H1 (cell line): ENCODE data around the gene NBPF3. TPM values are rescaled to one million over a fixed set of nuclear protein-coding genes. Genes with fewer than 3 reads are reported as not detected.

Source experiments
- CTCF ChIA-PET: fragments of 300-600 bp; sonication (Branson Sonifier 250); formaldehyde crosslinking; loops from one replicate; lab custom pipeline; 2021; ENCODE audit not compliant: partially characterized antibody; lab: Charles Lee
- POLR2A ChIA-PET: fragments of 300-600 bp; sonication (Branson Sonifier 250); formaldehyde crosslinking; loops from one replicate; lab custom pipeline; 2021; ENCODE audit warnings: inconsistent platforms; ENCODE audit not compliant: partially characterized antibody; lab: Charles Lee
- DNase-seq, 2 experiments: peaks; one replicate each; pipeline versions ENCODE4 v3.0.0 to v3.0.0-alpha.2; 2010 to 2022; ENCODE audit warnings: low spot score in 2 of 2, low read depth in 1 of 2, mixed read lengths in 1 of 2
- FAIRE-seq: peaks from 2 replicates; lab custom pipeline; 2011; peaks lifted over from hg19 to GRCh38; lab: Jason Lieb, UNC
- H2AFZ ChIP-seq: 2 replicates; pipeline ENCODE4 v1.8.1; 2012; ENCODE audit warnings: low read length, inconsistent platforms
- H2AK5ac ChIP-seq: 2 replicates; pipeline ENCODE4 v1.6.1; 2013; ENCODE audit warnings: low read depth, low read length
- H2BK120ac ChIP-seq: replicated peaks from 2 replicates; pipeline ENCODE3; 2013; ENCODE audit warnings: low read depth, low read length, inconsistent platforms
- H2BK12ac ChIP-seq: 2 replicates; pipeline ENCODE4 v1.6.1; 2013; ENCODE audit warnings: low read depth, low read length
- H2BK15ac ChIP-seq: 2 replicates; pipeline ENCODE4 v1.6.1; 2013; ENCODE audit warnings: low read length
- H2BK20ac ChIP-seq: 2 replicates; pipeline ENCODE4 v1.6.1; 2013; ENCODE audit warnings: low read length
- H2BK5ac ChIP-seq: 2 replicates; pipeline ENCODE4 v1.6.1; 2013; ENCODE audit warnings: low read depth, low read length
- H3K14ac ChIP-seq: 2 replicates; pipeline ENCODE4 v1.6.1; 2013; ENCODE audit warnings: inconsistent platforms; ENCODE audit not compliant: insufficient read length
- H3K18ac ChIP-seq: 2 replicates; pipeline ENCODE4 v1.6.1; 2013; ENCODE audit warnings: low read length; ENCODE audit errors: extremely low read depth
- H3K23ac ChIP-seq: 2 replicates; pipeline ENCODE4 v1.6.1; 2013; ENCODE audit warnings: inconsistent platforms; ENCODE audit not compliant: insufficient read length
- H3K23me2 ChIP-seq: 2 replicates; pipeline ENCODE4 v1.6.1; 2013; ENCODE audit warnings: low read depth, low read length
- H3K27ac ChIP-seq: 2 replicates; pipeline ENCODE4 v1.6.1; 2011; ENCODE audit warnings: low read depth, low read length, inconsistent platforms
- H3K27me3 ChIP-seq, 4 experiments: replicated peaks in 1 of 4; 1 replicate in 1 of 4; 2 replicates in 3 of 4; pipeline versions ENCODE4 v1.6.1 to v1.8.1; 2011 to 2013; ENCODE audit warnings: low read length in 3 of 4, mild to moderate bottlenecking in 3 of 4, inconsistent platforms in 2 of 4, mixed read lengths in 2 of 4, moderate library complexity in 1 of 4; ENCODE audit not compliant: control insufficient read depth in 3 of 4, insufficient read depth in 3 of 4; ENCODE audit errors: extremely low read depth in 1 of 4
- H3K36me3 ChIP-seq, 4 experiments: 2 replicates each; pipeline versions ENCODE4 v1.6.1 to v1.8.1; 2011 to 2013; ENCODE audit warnings: mild to moderate bottlenecking in 4 of 4, low read length in 3 of 4, moderate library complexity in 2 of 4, control low read depth in 1 of 4, inconsistent platforms in 1 of 4; ENCODE audit not compliant: insufficient read depth in 4 of 4, control insufficient read depth in 2 of 4
- H3K4ac ChIP-seq: replicated peaks from 2 replicates; pipeline ENCODE3; 2013; ENCODE audit warnings: low read length, low read depth, mixed read lengths, inconsistent platforms; ENCODE audit not compliant: insufficient read length
- H3K4me1 ChIP-seq, 4 experiments: replicated peaks in 1 of 4; 1 replicate in 1 of 4; 2 replicates in 3 of 4; pipeline versions ENCODE4 v1.6.1 to v1.8.1; 2011 to 2013; ENCODE audit warnings: low read length in 3 of 4, inconsistent platforms in 2 of 4, mixed read lengths in 1 of 4; ENCODE audit not compliant: insufficient read depth in 4 of 4, control insufficient read depth in 3 of 4
- H3K4me2 ChIP-seq, 2 experiments: 2 replicates each; pipeline versions ENCODE4 v1.6.1 to v1.8.1; 2011 to 2013; ENCODE audit warnings: low read depth in 2 of 2, low read length in 2 of 2, control low read depth in 1 of 2, inconsistent platforms in 1 of 2, mild to moderate bottlenecking in 1 of 2; ENCODE audit not compliant: insufficient read depth in 1 of 2
- H3K4me3 ChIP-seq, 4 experiments: fragments of 200-600, 300-600 bp in 1 of 4; sonication (generic), shearing (Covaris generic), sonication (Bioruptor Twin) in 1 of 4; 2 replicates each; pipeline versions ENCODE4 v1.5.1 to v1.8.1; 2011 to 2016; ENCODE audit warnings: low read length in 4 of 4, low read depth in 3 of 4, control low read depth in 2 of 4, inconsistent platforms in 2 of 4, mild to moderate bottlenecking in 2 of 4, mixed read lengths in 1 of 4, moderate library complexity in 1 of 4; ENCODE audit not compliant: insufficient read depth in 2 of 4; ENCODE audit errors: extremely low read depth in 1 of 4
- H3K56ac ChIP-seq: replicated peaks from 2 replicates; pipeline ENCODE3; 2013; ENCODE audit warnings: low read depth, mild to moderate bottlenecking, mixed read lengths, low read length, inconsistent platforms; ENCODE audit not compliant: insufficient read length
- H3K79me1 ChIP-seq: 2 replicates; pipeline ENCODE4 v1.6.1; 2013; ENCODE audit warnings: low read depth, low read length, control low read depth
- H3K79me2 ChIP-seq, 2 experiments: 2 replicates each; pipeline versions ENCODE4 v1.6.1 to v1.8.1; 2012 to 2013; ENCODE audit warnings: low read length in 2 of 2, mild to moderate bottlenecking in 2 of 2, inconsistent platforms in 1 of 2; ENCODE audit not compliant: insufficient read depth in 2 of 2, control insufficient read depth in 1 of 2
- H3K9ac ChIP-seq, 4 experiments: replicated peaks in 1 of 4; 1 replicate in 1 of 4; 2 replicates in 3 of 4; pipeline versions ENCODE4 v1.6.1 to v1.8.1; 2011 to 2013; ENCODE audit warnings: low read depth in 3 of 4, low read length in 3 of 4, control low read depth in 2 of 4, mild to moderate bottlenecking in 2 of 4, moderate library complexity in 2 of 4, inconsistent platforms in 1 of 4; ENCODE audit errors: extremely low read depth in 1 of 4
- H3K9me3 ChIP-seq, 2 experiments: 2 replicates each; pipeline versions ENCODE4 v1.6.1 to v1.8.1; 2012 to 2013; ENCODE audit warnings: mild to moderate bottlenecking in 2 of 2, moderate library complexity in 2 of 2, control low read depth in 1 of 2, inconsistent platforms in 1 of 2, low read depth in 1 of 2, low read length in 1 of 2, mixed read lengths in 1 of 2; ENCODE audit not compliant: insufficient read depth in 2 of 2
- H4K20me1 ChIP-seq, 2 experiments: replicated peaks in 1 of 2; 2 replicates each; pipeline versions ENCODE3 to v1.8.1; 2011 to 2013; ENCODE audit warnings: inconsistent platforms in 2 of 2, low read length in 2 of 2, mild to moderate bottlenecking in 1 of 2; ENCODE audit not compliant: insufficient read depth in 2 of 2, control insufficient read depth in 1 of 2
- H4K5ac ChIP-seq: 2 replicates; pipeline ENCODE4 v1.6.1; 2013; ENCODE audit warnings: low read length, low read depth, mixed read lengths, inconsistent platforms; ENCODE audit not compliant: insufficient read length
- H4K8ac ChIP-seq: 2 replicates; pipeline ENCODE4 v1.8.0; 2013; ENCODE audit warnings: mild to moderate bottlenecking, moderate library complexity, low read length, inconsistent platforms; ENCODE audit not compliant: insufficient read depth; ENCODE audit errors: extremely low read depth
- H4K91ac ChIP-seq: replicated peaks from 2 replicates; pipeline ENCODE3; 2013; ENCODE audit warnings: low read length, mixed read lengths, inconsistent platforms; ENCODE audit not compliant: insufficient read length
- CBX5 ChIP-seq: fragments of 300-800, 300-1000 bp; sonication (generic); IDR thresholded peaks from 2 replicates; pipeline ENCODE4 v1.7.1; 2016; ENCODE audit warnings: antibody characterized with exemption, low read length, low read depth
- E2F6 ChIP-seq: IDR thresholded peaks from 2 replicates; pipeline ENCODE4 v1.6.1; 2012; ENCODE audit warnings: inconsistent platforms
- FOSL1 ChIP-seq: IDR thresholded peaks from 2 replicates; pipeline ENCODE4 v1.6.1; 2011; ENCODE audit warnings: mild to moderate bottlenecking, low read depth, low read length, moderate library complexity; ENCODE audit not compliant: insufficient read depth
- MAX ChIP-seq: IDR thresholded peaks from 2 replicates; pipeline ENCODE4 v1.6.1; 2012; ENCODE audit warnings: inconsistent platforms
- NRF1 ChIP-seq: IDR thresholded peaks from 2 replicates; pipeline ENCODE4 v1.6.1; 2011; ENCODE audit warnings: mild to moderate bottlenecking, low read depth, low read length, improper control_type of control experiment
- SIN3A ChIP-seq, 2 experiments: IDR thresholded peaks in 1 of 2; conservative IDR thresholded peaks in 1 of 2; 2 replicates each; pipeline ENCODE4 v1.6.1; 2011 to 2012; ENCODE audit warnings: low read length in 2 of 2, improper control_type of control experiment in 1 of 2, low read depth in 1 of 2, mild to moderate bottlenecking in 1 of 2
- TEAD4 ChIP-seq: IDR thresholded peaks from 2 replicates; pipeline ENCODE4 v1.6.1; 2012; ENCODE audit warnings: low read depth, low read length, inconsistent platforms, mixed read lengths
- WGBS, 2 experiments: shearing (Covaris generic) in 1 of 2; methylation state at CpG; one replicate each; pipeline versions ENCODE4 v1.1.6 to v1.1.7; 2013 to 2015; ENCODE audit warnings: low lambda C conversion rate in 2 of 2, mixed read lengths in 2 of 2, inconsistent platforms in 1 of 2, low coverage in 1 of 2, missing lambda C conversion rate in 1 of 2; ENCODE audit not compliant: insufficient replicate concordance in 2 of 2, insufficient coverage in 1 of 2, insufficient read length in 1 of 2; ENCODE audit errors: extremely low coverage in 1 of 2, missing lambda C conversion rate in 1 of 2; 5-methylcytosine and 5-hydroxymethylcytosine counted together
- polyA plus RNA-seq, 7 experiments: library from polyadenylated mRNA; depleted of rRNA in 3 of 7; stranded (reverse) in 5 of 7; unstranded in 2 of 7; fragments of >200 nt in 5 of 7; fragments of 200-250 nt in 2 of 7; gene quantifications; 1 replicate in 5 of 7; 2 replicates in 1 of 7; 4 replicates in 1 of 7; pipeline versions ENCODE4 v1.2.1 to v1.2.3, GENCODE V29; 2011 to 2013; ENCODE audit warnings: missing spikeins in 2 of 7, mixed read lengths in 2 of 7
- total RNA-seq: library from RNA; stranded (reverse); fragmentation: NEBNext Ultra II Directional; extraction: Animal tissue kit (Norgen Biotek cat#: 25700); gene quantifications from 2 replicates; pipeline ENCODE4 v1.2.1, GENCODE V29; 2021

Gene NBPF3
- total and polyA plus RNA-seq, 2 of the 8 experiments (the other 6 are each of a cell fraction or from before 2014, with no cell fraction given) = 3.8 to 4.3 TPM

DNA sequence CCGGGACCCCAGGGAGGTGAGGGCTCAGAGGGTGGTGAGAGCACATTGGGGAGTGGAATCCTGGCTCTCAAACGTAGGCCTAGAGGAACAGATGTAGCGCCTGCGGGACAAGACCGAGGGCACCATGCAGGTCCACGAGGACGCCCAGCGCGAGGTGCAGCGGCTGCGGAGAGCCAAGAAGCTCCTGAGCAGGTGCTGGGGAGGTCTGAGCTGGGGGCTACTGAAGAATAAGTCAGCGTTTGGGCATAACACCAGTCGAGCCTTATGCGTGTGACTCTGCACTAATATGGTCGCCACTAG lies 2.6 kb upstream of the NBPF3 start:
- Histone ChIP-seq H3K9ac (no peak overlapping the region), H3K27ac (no peak overlapping the region), H2BK20ac (no peak overlapping the region), H3K79me1 (no peaks in the 10 kb centered on the region), H3K23ac (no peak overlapping the region), H3K4me2 (peak overlapping the region; percentile 76 to 88), H3K18ac (no peak overlapping the region; the same call in 1 of the 2 replicates), H4K8ac (no peak overlapping the region), H2BK5ac (0 out of 2 replicates have a peak overlapping the region, but pooled peaks have one; percentile 66), H3K56ac (no peak overlapping the region), H2BK120ac (no peak overlapping the region), H3K27me3 (peaks cover 0 to 30% (median 17%) of the 10 kb centered on the region in 4 experiments; a peak in 6 of 7 replicates), H3K23me2 (peaks cover 10% of the 10 kb centered on the region; the same call in 1 of the 2 replicates), H3K14ac (no peak overlapping the region), H2BK12ac (peak overlapping the region; percentile 68; the same call in 1 of the 2 replicates), H3K79me2 (no peaks in the 10 kb centered on the region), H2AK5ac (no peak overlapping the region), H3K36me3 (no peaks in the 10 kb centered on the region), H3K4me1 (peaks cover 0 to 5% (median 3%) of the 10 kb centered on the region in 4 experiments; a peak in 3 of 7 replicates), H4K91ac (no peak overlapping the region), H2AFZ (peak overlapping the region; percentile 14), H4K20me1 (no peaks in the 10 kb centered on the region), H3K9me3 (no peaks in the 10 kb centered on the region), H2BK15ac (peak overlapping the region; percentile 18; the same call in 1 of the 2 replicates), H3K4me3 (peak overlapping the region in 2 of 4 experiments; percentile 44 to 63; a peak in 3 of 8 replicates), H3K4ac (no peak overlapping the region), H4K5ac (no peak overlapping the region)
- ChIA-PET CTCF (interaction anchor here (0.6 to 1.0 kb wide), 2 partner anchors 67 to 1238 kb away, joined by 3 to 4 read pairs; no protein-coding TSS in a partner anchor), POLR2A (no interaction called here)
- FAIRE-seq (no peak), DNase-seq (no peak)
- WGBS, 2 experiments = 63% methylated on average over 14 of the region's 15 CpGs; no CpG with 5 or more reads in 1 of the 2 experiments
- TF ChIP-seq CBX5 (no peak), NRF1 (no peak), FOSL1 (no peak), MAX (peak; percentile 67), SIN3A (conservative IDR thresholded peaks at IDR 0.05 in 1 of 2, IDR thresholded peaks at IDR 0.05 in 1 of 2; ENCODE audit: low read depth in 1 of 2, low read length in 2 of 2) (no peak), E2F6 (peak; percentile 47; the same call in 1 of the 2 replicates), TEAD4 (no peak)
